SK-N-MC (cell line): Measurements from ENCODE around the gene LAMC1.

ENCODE experiments used
- EZH2 ChIP-seq: fragments of 200-600 bp; sonication (generic); IDR thresholded peaks from one replicate; pipeline ENCODE4 v1.6.1; 2017; ENCODE audit warnings: antibody characterized with exemption
- FOXP2 ChIP-seq: optimal IDR thresholded peaks from 2 replicates; pipeline ENCODE3; 2011; ENCODE audit warnings: mild to moderate bottlenecking, moderate library complexity; ENCODE audit not compliant: insufficient read depth; ENCODE audit errors: extremely low read length, control extremely low read depth
- POLR2AphosphoS5 ChIP-seq: IDR thresholded peaks from 2 replicates; pipeline ENCODE4 v1.6.1; 2012; ENCODE audit warnings: mild to moderate bottlenecking, low read depth, low read length, borderline replicate concordance

GRCh38 chr1:182998482-182998881, 24.7 kb upstream of the LAMC1 start:
- TF ChIP-seq EZH2: no peak
- no peak for TF ChIP-seq POLR2AphosphoS5
- TF ChIP-seq FOXP2: no peak
